Astrocyte of the cerebellum (primary cell): ENCODE results near the gene FCMR.
A peak's percentile ranks its signal among the peaks of the same experiment; 100 is the strongest.

ENCODE experiments used
- DNase-seq: peaks from one replicate; pipeline ENCODE4 v3.0.0-alpha.2; 2011; ENCODE audit warnings: low read depth
- H3K4me3 ChIP-seq: 2 replicates; pipeline ENCODE4 v1.5.1; 2011; ENCODE audit warnings: mild to moderate bottlenecking, low read depth, low read length, moderate library complexity
- CTCF ChIP-seq: IDR thresholded peaks from 2 replicates; pipeline ENCODE4 v1.5.1; 2012; ENCODE audit warnings: low read length, low read depth, moderate library complexity, mild to moderate bottlenecking; ENCODE audit errors: missing control alignments
- in situ Hi-C: cut with HindIII; loops from 2 replicates; pipeline ENCODE4 v1.10.0; 2017; ENCODE audit warnings: low sequenced_read_pairs

Gene FCMR

GRCh38 chr1:206909883-206910318 is 11.8 kb downstream of the FCMR start:
- in situ Hi-C loops = loop anchor here (25.0 kb wide), 1 partner anchor 173 kb away; no protein-coding TSS in a partner anchor
- DNase-seq = no peak
- TF ChIP-seq CTCF = no peak

DNA sequence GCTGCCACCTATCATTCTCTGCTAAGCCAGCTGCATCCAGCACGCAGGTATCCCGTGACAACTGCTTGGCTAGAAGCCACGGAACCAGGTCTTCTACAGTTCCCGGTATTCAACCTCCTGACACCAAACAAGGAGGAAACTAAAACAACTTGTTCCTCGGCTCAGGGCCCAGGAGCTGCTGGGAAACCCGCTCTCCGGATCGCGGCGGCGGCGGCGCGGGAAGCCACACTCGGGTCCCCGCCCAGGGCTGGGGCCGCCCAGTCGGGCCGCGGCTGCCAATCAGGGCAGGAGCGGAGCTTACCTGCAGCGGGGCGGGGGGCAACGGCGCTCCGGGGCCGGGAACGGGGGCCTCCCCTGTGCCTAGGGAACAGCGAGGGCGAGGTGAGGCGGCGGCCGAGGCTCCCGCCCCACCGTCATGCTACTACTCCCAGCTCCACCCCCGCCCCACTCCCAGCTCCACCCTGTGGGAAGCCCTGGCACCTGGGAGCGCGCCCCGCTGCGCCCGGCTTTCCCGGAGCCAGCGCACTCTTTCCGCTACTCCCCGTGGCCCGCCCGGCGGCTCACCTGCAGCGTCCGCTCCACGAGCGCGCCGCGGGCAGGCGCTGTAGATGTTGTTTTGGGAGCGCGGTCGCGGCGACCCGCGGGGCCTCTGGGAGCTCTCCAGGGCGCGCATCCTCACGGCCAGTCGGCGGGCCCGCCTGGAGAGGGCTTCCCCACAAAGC is 12.4 kb downstream of the FCMR start:
- TF ChIP-seq CTCF = no peak
- in situ Hi-C loops = loop anchor here (25.0 kb wide), 1 partner anchor 172 kb away; no protein-coding TSS in a partner anchor
- peak overlapping the region; percentile 44 for H3K4me3 ChIP-seq
- no peak for DNase-seq

More at GRCh38 chr1:206909883-206910318, 11.8 kb downstream of the FCMR start:
- peak overlapping the region; percentile 44 for H3K4me3 ChIP-seq

GRCh38 chr1:206908038-206908437 is 13.7 kb downstream of the FCMR start:
- in situ Hi-C loops = loop anchor here (25.0 kb wide), 1 partner anchor 171 kb away; no protein-coding TSS in a partner anchor
- H3K4me3 ChIP-seq = no peak overlapping the region
- TF ChIP-seq CTCF = no peak
- no peak for DNase-seq

- peak; percentile 5 for TF ChIP-seq CTCF
- in situ Hi-C loops = loop anchor here (25.0 kb wide), 1 partner anchor 170 kb away; no protein-coding TSS in a partner anchor
- no peak for DNase-seq
- H3K4me3 ChIP-seq = no peak overlapping the region
Observed at GRCh38 chr1:206907304-206907991, 14.3 kb downstream of the FCMR start.

DNA sequence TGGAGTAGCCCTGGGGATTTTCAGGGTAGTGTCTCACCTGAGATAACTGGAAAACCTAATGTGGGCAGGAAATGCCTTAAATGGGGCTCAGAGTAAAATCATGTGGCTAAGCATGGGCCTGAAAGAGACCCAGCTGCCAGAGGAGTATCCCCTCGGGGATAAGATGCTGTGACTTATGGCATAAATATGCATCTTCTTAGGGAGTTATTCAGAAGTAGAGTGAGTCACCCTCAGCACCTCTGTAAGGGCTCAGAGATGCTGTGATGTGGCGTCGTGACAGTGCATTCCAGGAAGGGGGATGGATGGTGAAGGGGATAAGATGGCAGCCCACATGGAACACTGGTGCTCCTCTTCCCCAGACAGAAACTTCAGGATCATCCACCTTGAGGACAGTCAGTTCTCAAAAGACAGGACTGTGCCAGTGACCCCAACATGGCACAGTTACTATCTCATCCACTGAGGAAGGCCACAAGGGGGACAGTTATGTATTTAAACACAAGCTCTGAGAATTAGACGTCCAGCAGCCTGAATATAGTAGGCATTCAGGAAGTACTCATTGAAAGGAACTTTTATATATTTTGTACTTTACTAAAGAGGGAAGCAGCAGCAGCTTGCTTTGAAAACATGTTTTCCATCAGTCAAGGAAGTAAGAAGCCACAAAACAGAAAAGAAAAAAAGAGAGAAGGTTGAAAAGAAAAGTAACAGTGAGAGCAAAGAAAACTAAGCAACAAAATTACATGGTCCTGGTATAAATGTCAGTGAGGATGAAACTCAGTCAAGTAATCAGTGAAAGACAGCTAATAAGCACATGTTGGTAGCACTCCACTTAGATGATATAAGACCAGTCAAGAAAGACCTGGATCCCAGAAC is 16.2 kb downstream of the FCMR start:
- in situ Hi-C loops = loop anchor here (25.0 kb wide), 1 partner anchor 168 kb away; no protein-coding TSS in a partner anchor
- no peak for TF ChIP-seq CTCF
- H3K4me3 ChIP-seq = no peak overlapping the region
- peak; percentile 49 for DNase-seq
